ENCODE results near the gene PFDN5.
"Not testable (repeated sequence)": the region's sequence is repeated elsewhere in the genome, so short reads cannot be mapped to it uniquely, and the experiment has no call there.

GRCh38 chr12:53297106-53297505, 1.8 kb downstream of the PFDN5 start:
- TF ChIP-seq, protein P1, sequence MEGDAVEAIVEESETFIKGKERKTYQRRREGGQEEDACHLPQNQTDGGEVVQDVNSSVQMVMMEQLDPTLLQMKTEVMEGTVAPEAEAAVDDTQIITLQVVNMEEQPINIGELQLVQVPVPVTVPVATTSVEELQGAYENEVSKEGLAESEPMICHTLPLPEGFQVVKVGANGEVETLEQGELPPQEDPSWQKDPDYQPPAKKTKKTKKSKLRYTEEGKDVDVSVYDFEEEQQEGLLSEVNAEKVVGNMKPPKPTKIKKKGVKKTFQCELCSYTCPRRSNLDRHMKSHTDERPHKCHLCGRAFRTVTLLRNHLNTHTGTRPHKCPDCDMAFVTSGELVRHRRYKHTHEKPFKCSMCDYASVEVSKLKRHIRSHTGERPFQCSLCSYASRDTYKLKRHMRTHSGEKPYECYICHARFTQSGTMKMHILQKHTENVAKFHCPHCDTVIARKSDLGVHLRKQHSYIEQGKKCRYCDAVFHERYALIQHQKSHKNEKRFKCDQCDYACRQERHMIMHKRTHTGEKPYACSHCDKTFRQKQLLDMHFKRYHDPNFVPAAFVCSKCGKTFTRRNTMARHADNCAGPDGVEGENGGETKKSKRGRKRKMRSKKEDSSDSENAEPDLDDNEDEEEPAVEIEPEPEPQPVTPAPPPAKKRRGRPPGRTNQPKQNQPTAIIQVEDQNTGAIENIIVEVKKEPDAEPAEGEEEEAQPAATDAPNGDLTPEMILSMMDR (IDR thresholded peaks at IDR 0.05): not testable (repeated sequence)
- TF ChIP-seq POLR2A (IDR thresholded peaks at IDR 0.05): not testable (repeated sequence)
